Thoracic aorta (tissue), 2 donors: Measurements from ENCODE around the gene PRKN. TPM values are rescaled to one million over a fixed set of nuclear protein-coding genes. Genes with fewer than 3 reads are reported as not detected.

Experiments used
- ATAC-seq: fragments of 150-250 bp; one replicate; pipeline ENCODE4 v1.8.0; 2017; ENCODE audit warnings: low read depth; ENCODE audit not compliant: insufficient number of reproducible peaks, low FRiP score
- DNase-seq: peaks from one replicate; pipeline ENCODE4 v3.0.0-alpha.2; 2020; ENCODE audit warnings: low spot score
- H3K27ac ChIP-seq, 2 donors: fragments of 200-600 bp; sonication (generic); 1 replicate in 1 of 2; 2 replicates in 1 of 2; pipeline ENCODE4 v1.5.1; 2016; ENCODE audit warnings: mild to moderate bottlenecking in 2 of 2, moderate library complexity in 2 of 2
- H3K27me3 ChIP-seq: fragments of 200-600 bp; sonication (generic); replicated peaks from 2 replicates; pipeline ENCODE4 v1.6.0; 2016; ENCODE audit warnings: mild to moderate bottlenecking; ENCODE audit not compliant: insufficient read depth
- H3K36me3 ChIP-seq: fragments of 200-600 bp; sonication (generic); one replicate; pipeline ENCODE4 v1.5.1; 2016
- H3K4me1 ChIP-seq, 2 donors: fragments of 200-600 bp; sonication (generic); 1 replicate in 1 of 2; 2 replicates in 1 of 2; pipeline versions ENCODE4 v1.5.1 to v1.6.0; 2016; ENCODE audit warnings: low read depth in 2 of 2, mild to moderate bottlenecking in 1 of 2; ENCODE audit not compliant: control insufficient read depth in 1 of 2
- H3K4me3 ChIP-seq: fragments of 200-600 bp; sonication (generic); 2 replicates; pipeline ENCODE4 v1.5.1; 2016; ENCODE audit warnings: mild to moderate bottlenecking
- H3K9me3 ChIP-seq: fragments of 200-600 bp; sonication (generic); 2 replicates; pipeline ENCODE4 v1.5.1; 2016
- total RNA-seq, 2 donors: library from RNA; depleted of rRNA; stranded (reverse); fragments of >200 nt; gene quantifications; one replicate each; pipeline versions ENCODE4 v1.1.0 to v1.2.3, GENCODE V29; 2016
- TF ChIP-seq, protein P1 (sequence below): fragments of 200-600 bp; sonication (generic); IDR thresholded peaks from one replicate; pipeline ENCODE4 v1.5.1; 2019; ENCODE audit warnings: antibody characterized with exemption

PRKN gene
- total RNA-seq, 2 donors from 2014 or later: 10.4 to 23.8 TPM

DNA sequence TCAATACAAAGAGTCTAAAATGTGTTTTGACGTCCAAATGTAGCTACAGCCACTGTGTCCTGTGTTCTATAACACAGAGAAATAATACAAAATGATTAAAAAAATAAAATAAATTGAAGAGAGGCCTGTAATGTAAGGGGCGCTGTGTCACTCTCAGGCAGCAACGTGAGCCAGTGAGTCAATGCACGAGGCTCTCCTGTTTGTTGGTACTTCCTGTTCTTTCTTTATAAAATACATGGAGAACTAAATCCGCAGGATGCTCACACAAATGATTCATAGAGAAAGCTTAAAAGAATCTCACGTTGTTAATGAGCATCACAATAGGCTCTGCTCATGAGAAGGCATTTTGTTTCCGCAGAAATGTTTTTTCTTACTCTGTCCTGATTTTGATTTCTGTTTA, 818.7 kb downstream of the PRKN start:
- no peaks in the 10 kb centered on the region for H3K27me3 ChIP-seq
- DNase-seq (no peak), ATAC-seq (no peak)
- H3K4me1 ChIP-seq: no peaks in the 10 kb centered on the region
- TF ChIP-seq, protein P1, sequence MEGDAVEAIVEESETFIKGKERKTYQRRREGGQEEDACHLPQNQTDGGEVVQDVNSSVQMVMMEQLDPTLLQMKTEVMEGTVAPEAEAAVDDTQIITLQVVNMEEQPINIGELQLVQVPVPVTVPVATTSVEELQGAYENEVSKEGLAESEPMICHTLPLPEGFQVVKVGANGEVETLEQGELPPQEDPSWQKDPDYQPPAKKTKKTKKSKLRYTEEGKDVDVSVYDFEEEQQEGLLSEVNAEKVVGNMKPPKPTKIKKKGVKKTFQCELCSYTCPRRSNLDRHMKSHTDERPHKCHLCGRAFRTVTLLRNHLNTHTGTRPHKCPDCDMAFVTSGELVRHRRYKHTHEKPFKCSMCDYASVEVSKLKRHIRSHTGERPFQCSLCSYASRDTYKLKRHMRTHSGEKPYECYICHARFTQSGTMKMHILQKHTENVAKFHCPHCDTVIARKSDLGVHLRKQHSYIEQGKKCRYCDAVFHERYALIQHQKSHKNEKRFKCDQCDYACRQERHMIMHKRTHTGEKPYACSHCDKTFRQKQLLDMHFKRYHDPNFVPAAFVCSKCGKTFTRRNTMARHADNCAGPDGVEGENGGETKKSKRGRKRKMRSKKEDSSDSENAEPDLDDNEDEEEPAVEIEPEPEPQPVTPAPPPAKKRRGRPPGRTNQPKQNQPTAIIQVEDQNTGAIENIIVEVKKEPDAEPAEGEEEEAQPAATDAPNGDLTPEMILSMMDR: no peak
- no peak overlapping the region for H3K27ac ChIP-seq
- H3K4me3 ChIP-seq: no peak overlapping the region
- H3K36me3 ChIP-seq: no peaks in the 10 kb centered on the region
- H3K9me3 ChIP-seq: no peaks in the 10 kb centered on the region

DNA sequence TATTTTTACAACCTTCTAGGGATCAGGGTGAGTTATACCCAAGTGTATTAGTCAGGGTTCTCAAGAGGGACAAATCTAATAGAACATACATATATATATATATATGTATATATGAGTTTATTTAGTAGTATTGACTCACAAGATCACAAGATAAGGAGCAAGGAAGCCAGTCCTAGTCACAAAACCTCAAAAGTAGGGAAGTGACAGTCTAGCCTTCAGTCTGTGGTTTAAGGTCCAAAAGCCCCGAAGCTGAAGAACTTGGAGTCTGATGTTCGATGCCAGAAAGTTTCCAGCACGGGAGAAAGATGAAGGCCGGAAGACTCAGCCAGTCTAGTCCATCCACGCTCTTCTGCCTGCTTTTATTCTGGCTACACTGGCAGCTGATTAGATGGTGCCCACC, 821.0 kb downstream of the PRKN start:
- Histone ChIP-seq H3K9me3 (no peaks in the 10 kb centered on the region), H3K4me1 (no peaks in the 10 kb centered on the region), H3K27me3 (no peaks in the 10 kb centered on the region), H3K4me3 (no peak overlapping the region), H3K27ac (no peak overlapping the region), H3K36me3 (no peaks in the 10 kb centered on the region)
- TF ChIP-seq, protein P1: no peak
- no peak for ATAC-seq
- DNase-seq: no peak

DNA sequence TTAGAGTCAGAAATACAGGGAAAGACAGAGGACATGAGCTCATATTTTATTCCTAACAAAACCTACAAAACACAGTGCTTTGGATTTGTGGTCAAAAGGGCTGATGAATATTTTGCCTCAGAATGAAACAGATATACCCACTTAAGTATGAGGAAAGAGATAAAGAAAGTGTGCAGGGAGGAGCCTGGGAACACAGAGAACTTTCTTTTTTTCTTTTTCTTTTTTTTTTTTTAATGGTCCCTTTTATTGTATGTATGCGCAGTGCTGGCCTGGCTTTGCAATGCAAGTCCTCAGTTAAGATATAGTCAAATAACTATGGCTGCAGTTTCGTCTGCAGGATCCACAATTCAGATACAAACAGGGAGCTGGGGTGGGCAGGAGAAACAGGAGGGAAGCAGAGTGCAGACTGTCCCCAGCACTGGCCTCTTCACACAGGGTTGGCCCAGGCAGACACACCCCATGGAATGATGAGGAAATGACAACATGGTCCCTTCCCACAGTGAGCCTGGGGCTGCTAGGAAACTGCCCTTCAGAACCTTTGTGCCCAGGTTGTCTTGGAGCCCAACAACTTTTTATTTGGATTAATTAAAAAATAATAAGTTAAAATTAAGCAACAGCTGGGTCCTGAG, 823.9 kb downstream of the PRKN start:
- H3K27me3 ChIP-seq: no peaks in the 10 kb centered on the region
- H3K36me3 ChIP-seq: no peaks in the 10 kb centered on the region
- no peak overlapping the region for H3K27ac ChIP-seq
- no peak for DNase-seq
- H3K9me3 ChIP-seq: no peaks in the 10 kb centered on the region
- no peak overlapping the region for H3K4me3 ChIP-seq
- H3K4me1 ChIP-seq: no peaks in the 10 kb centered on the region
- ATAC-seq: no peak
- TF ChIP-seq, protein P1: no peak

DNA sequence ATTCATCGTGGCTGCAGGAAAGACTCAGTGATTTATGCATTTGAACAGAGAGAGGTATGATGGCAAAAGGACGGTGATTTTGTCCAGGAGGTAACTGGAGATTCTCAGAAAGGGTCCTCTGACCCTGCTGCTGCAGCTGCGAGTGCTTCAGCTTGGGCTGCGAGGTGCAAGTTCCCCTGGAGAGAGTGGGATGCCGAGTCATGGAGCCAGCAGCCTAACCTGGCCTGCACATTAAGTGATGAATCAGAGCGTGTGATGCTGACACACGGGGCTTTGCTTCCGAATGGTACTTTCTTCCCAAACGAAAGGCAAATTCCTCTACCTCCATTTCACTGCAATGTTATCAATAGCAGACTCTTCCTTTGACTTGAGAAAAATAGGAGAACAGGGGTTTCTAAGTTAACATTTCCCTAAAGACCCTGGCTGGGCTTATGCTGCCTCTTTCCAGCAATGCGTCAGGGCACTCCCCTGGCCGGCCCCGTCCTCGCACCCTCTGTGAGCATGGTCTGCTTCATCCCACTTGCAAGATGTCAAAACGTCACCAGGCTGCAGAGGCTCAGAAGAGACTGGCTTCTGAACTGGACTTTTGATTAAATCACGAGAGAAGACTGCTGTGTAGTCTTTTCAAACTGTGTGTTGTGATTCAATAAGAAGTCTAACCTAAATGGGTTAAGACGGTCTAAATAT, 825.7 kb downstream of the PRKN start:
- ATAC-seq (no peak), DNase-seq (no peak)
- Histone ChIP-seq H3K27ac (no peak overlapping the region), H3K4me1 (no peaks in the 10 kb centered on the region), H3K27me3 (no peaks in the 10 kb centered on the region), H3K36me3 (no peaks in the 10 kb centered on the region), H3K4me3 (no peak overlapping the region), H3K9me3 (no peaks in the 10 kb centered on the region)
- TF ChIP-seq, protein P1: no peak

DNA sequence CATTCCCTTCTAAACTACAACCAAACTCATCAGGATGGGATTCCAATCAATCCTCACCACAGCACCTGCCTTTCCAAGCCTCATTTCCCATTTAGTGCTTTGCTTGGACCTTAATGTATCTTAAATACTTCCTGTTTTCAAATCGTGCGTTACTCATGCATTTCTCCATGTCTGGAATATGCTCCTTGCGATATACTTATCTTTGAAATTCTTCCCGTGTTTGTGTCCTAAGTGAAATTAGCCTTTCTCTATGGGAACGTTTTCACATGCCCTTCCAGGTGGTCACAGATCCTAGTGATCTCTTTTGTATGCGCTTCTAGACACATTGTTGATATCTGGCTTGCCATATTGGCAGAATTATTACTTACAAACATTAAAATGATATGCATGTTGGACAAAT, 833.1 kb downstream of the PRKN start:
- H3K4me3 ChIP-seq: no peak overlapping the region
- H3K27me3 ChIP-seq: no peaks in the 10 kb centered on the region
- DNase-seq: no peak
- H3K27ac ChIP-seq: no peak overlapping the region
- no peak for ATAC-seq
- H3K4me1 ChIP-seq: peaks cover 4 to 15% of the 10 kb centered on the region in 2 donors
- TF ChIP-seq, protein P1: no peak
- H3K36me3 ChIP-seq: no peaks in the 10 kb centered on the region
- no peaks in the 10 kb centered on the region for H3K9me3 ChIP-seq
